K562 (cell line): ENCODE results near the gene ZBTB38. TPM values are rescaled to one million over a fixed set of nuclear protein-coding genes. Genes with fewer than 3 reads are reported as not detected.

Experiments used
- ARID1B ChIP-seq: fragments of 450-650 bp; IDR thresholded peaks from 2 replicates; pipeline ENCODE4 v1.6.1; 2016; ENCODE audit warnings: antibody characterized with exemption, mild to moderate bottlenecking, inconsistent platforms
- ATF6 ChIP-seq: sonication (generic); formaldehyde crosslinking; IDR thresholded peaks from 2 replicates; pipeline ENCODE4 v1.4.0; 2020; ENCODE audit warnings: mild to moderate bottlenecking, missing genetic modification reagents
- CBFA2T3 ChIP-seq: fragments of 450-650 bp; IDR thresholded peaks from 2 replicates; pipeline ENCODE4 v1.6.1; 2017
- ERF ChIP-seq: fragments of 450-650 bp; formaldehyde crosslinking; IDR thresholded peaks from 2 replicates; pipeline ENCODE4 v1.4.0; 2020; ENCODE audit warnings: mild to moderate bottlenecking, mixed read lengths
- HMGN3 ChIP-seq: IDR thresholded peaks from 2 replicates; pipeline ENCODE4 v1.6.1; 2011; ENCODE audit warnings: borderline replicate concordance, low read depth, mild to moderate bottlenecking, mixed read lengths, low read length; ENCODE audit not compliant: insufficient read length; ENCODE audit errors: extremely low read depth
- MAZ ChIP-seq, 2 experiments: fragments of 450-650 bp in 1 of 2; sonication (generic) in 1 of 2; formaldehyde crosslinking; IDR thresholded peaks in 1 of 2; conservative IDR thresholded peaks in 1 of 2; 2 replicates each; pipeline versions ENCODE4 v1.4.0 to v1.5.0; 2020; ENCODE audit warnings: mild to moderate bottlenecking in 1 of 2, missing genetic modification reagents in 1 of 2
- NR2C1 ChIP-seq, 2 experiments: fragments of 450-650 bp; IDR thresholded peaks; 2 replicates each; pipeline ENCODE4 v1.6.1; 2017; ENCODE audit warnings: mild to moderate bottlenecking in 2 of 2, antibody characterized with exemption in 1 of 2, inconsistent platforms in 1 of 2, missing compliant biosample characterization in 1 of 2, missing genetic modification characterization in 1 of 2
- RBM34 ChIP-seq: fragments of 200-400 bp; formaldehyde crosslinking; IDR thresholded peaks from 2 replicates; pipeline ENCODE4 v1.6.1; 2018; ENCODE audit warnings: low read length, borderline replicate concordance; ENCODE audit not compliant: insufficient read depth
- RUNX1 ChIP-seq: sonication (generic); IDR thresholded peaks from 2 replicates; pipeline ENCODE4 v1.6.1; 2016; ENCODE audit warnings: antibody characterized with exemption, low read depth
- SMC3 ChIP-seq: conservative IDR thresholded peaks from 2 replicates; pipeline ENCODE4 v1.6.1; 2011; ENCODE audit warnings: low read depth, low read length, improper control_type of control experiment; ENCODE audit not compliant: insufficient read depth
- TAF9B ChIP-seq: fragments of 450-650 bp; IDR thresholded peaks from 2 replicates; pipeline ENCODE4 v1.6.1; 2018; ENCODE audit warnings: mild to moderate bottlenecking; ENCODE audit not compliant: partially characterized antibody
- TEAD4 ChIP-seq, 2 experiments: sonication (generic) in 1 of 2; formaldehyde crosslinking in 1 of 2; IDR thresholded peaks; 2 replicates each; pipeline versions ENCODE4 v1.6.1 to v1.8.0; 2012 to 2022; ENCODE audit warnings: borderline replicate concordance in 1 of 2, inconsistent platforms in 1 of 2, low read length in 1 of 2, mild to moderate bottlenecking in 1 of 2, missing genetic modification reagents in 1 of 2
- ZNF592 ChIP-seq: fragments of 450-650 bp; IDR thresholded peaks from 2 replicates; pipeline ENCODE4 v1.6.1; 2017; ENCODE audit warnings: antibody characterized with exemption, mild to moderate bottlenecking
- ZNF644 ChIP-seq: fragments of 200-800 bp; sonication (Bioruptor generic); IDR thresholded peaks from 2 replicates; pipeline ENCODE4 v1.6.1; 2016; ENCODE audit warnings: low read depth, missing genetic modification characterization, missing compliant biosample characterization
- ZSCAN29 ChIP-seq: fragments of 450-650 bp; IDR thresholded peaks from 2 replicates; pipeline ENCODE4 v1.6.1; 2017
- polyA plus RNA-seq, 8 experiments: library from polyadenylated mRNA; depleted of rRNA in 4 of 8; stranded (reverse) in 5 of 8; unstranded in 3 of 8; fragments of >200 nt; fragmentation: Nextera tagmentation in 2 of 8; fragmentation: Illumina TruSeq in 1 of 8; extraction: Ambion mirVana in 2 of 8; extraction: Trizol in 1 of 8; gene quantifications; 2 replicates each; pipeline versions ENCODE4 v1.2.1 to v1.2.3, GENCODE V29; 2011 to 2014; ENCODE audit warnings: inconsistent platforms in 1 of 8, missing spikeins in 1 of 8
- total RNA-seq, 7 experiments: library from RNA; depleted of rRNA in 6 of 7; stranded (reverse); fragments of >200 nt in 6 of 7; fragmentation: Illumina TruSeq in 2 of 7; extraction: Trizol in 2 of 7; gene quantifications; 2 replicates each; pipeline versions ENCODE4 v1.2.1 to v1.2.3, GENCODE V29; 2011 to 2021; ENCODE audit warnings: low replicate concordance in 1 of 7
- TF ChIP-seq, protein P1 (sequence below): sonication (generic); formaldehyde crosslinking; IDR thresholded peaks from 2 replicates; pipeline ENCODE4 v1.8.0; 2022; ENCODE audit warnings: mild to moderate bottlenecking, missing genetic modification reagents
- TF ChIP-seq, protein P2 (sequence below): fragments of 250-450 bp; sonication (Bioruptor Pico); IDR thresholded peaks from 2 replicates; pipeline ENCODE4 v1.5.0; 2021

The ZBTB38 gene
- total and polyA plus RNA-seq, 9 of the 15 experiments (the other 6 are each of a cell fraction or from before 2014, with no cell fraction given), result 12.1 to 39.4 (median 22.9) TPM

GRCh38 chr3:141368062-141368924 is at the start of gene ZBTB38 (continued):
- no peak for TF ChIP-seq SMC3
- no peak for TF ChIP-seq NR2C1 (IDR thresholded peaks at IDR 0.05)
- peak; percentile 59 for TF ChIP-seq NR2C1 (tag; IDR thresholded peaks at IDR 0.05)
- TF ChIP-seq CBFA2T3, result 0 out of 2 replicates have a peak, but pooled peaks have one; percentile 18
- peak; percentile 79; the same call in 1 of the 2 replicates for TF ChIP-seq ZNF644 (tag)
- TF ChIP-seq HMGN3, result peak; percentile 91
- TF ChIP-seq TEAD4 (IDR thresholded peaks at IDR 0.05; ENCODE audit: low read length), result peak; percentile 3; the same call in 1 of the 2 replicates
- no peak for TF ChIP-seq TEAD4 (CRISPR knock-in tag; IDR thresholded peaks at IDR 0.05; ENCODE audit: borderline replicate concordance)
- TF ChIP-seq TAF9B, result peak; percentile 83
- TF ChIP-seq, protein P1, sequence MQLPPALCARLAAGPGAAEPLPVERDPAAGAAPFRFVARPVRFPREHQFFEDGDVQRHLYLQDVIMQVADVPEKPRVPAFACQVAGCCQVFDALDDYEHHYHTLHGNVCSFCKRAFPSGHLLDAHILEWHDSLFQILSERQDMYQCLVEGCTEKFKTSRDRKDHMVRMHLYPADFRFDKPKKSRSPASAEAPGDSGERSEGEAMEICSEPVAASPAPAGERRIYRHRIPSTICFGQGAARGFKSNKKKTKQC, result peak; percentile 73; the same call in 1 of the 2 replicates
- no peak for TF ChIP-seq ATF6 (CRISPR knock-in tag)
- TF ChIP-seq MAZ (CRISPR knock-in tag; conservative IDR thresholded peaks at IDR 0.05 in 1 of 2, IDR thresholded peaks at IDR 0.05 in 1 of 2), result peak; percentile 23 to 56; a peak in 3 of 4 replicates
- TF ChIP-seq ZNF592, result peak; percentile 96
- 0 out of 2 replicates have a peak, but pooled peaks have one; percentile 21 for TF ChIP-seq ERF (CRISPR knock-in tag)
- TF ChIP-seq ARID1B, result peak; percentile 80
- TF ChIP-seq, protein P2, sequence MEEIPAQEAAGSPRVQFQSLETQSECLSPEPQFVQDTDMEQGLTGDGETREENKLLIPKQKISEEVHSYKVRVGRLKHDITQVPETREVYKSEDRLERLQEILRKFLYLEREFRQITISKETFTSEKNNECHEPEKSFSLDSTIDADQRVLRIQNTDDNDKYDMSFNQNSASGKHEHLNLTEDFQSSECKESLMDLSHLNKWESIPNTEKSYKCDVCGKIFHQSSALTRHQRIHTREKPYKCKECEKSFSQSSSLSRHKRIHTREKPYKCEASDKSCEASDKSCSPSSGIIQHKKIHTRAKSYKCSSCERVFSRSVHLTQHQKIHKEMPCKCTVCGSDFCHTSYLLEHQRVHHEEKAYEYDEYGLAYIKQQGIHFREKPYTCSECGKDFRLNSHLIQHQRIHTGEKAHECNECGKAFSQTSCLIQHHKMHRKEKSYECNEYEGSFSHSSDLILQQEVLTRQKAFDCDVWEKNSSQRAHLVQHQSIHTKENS, result no peak
- TF ChIP-seq RUNX1, result 0 out of 2 replicates have a peak, but pooled peaks have one; percentile 32
- TF ChIP-seq ZSCAN29, result no peak
- TF ChIP-seq RBM34, result no peak
